IMR-90 (cell line): ENCODE measurements around the gene PHETA1. TPM values are rescaled to one million over a fixed set of nuclear protein-coding genes. Genes with fewer than 3 reads are reported as not detected.

Experiments used
- ATAC-seq: fragments of 200-7000 bp; cut with Tn5 transposase; 2 replicates; pipeline ENCODE4 v1.9.1; 2020; ENCODE audit warnings: low read depth, mild to moderate bottlenecking, moderate library complexity
- BruUV-seq: library from RNA; stranded (reverse); fragments of 400-500 nt; replicated peaks from 2 replicates; lab custom pipeline; 2021; lab: Mats Ljungman, UMichigan
- CTCF ChIA-PET: fragments of 300-600 bp; formaldehyde crosslinking; extraction: SDS; loops from one replicate; lab custom pipeline; 2021; ENCODE audit warnings: antibody characterized with exemption; lab: Yijun Ruan, JAX
- POLR2A ChIA-PET: fragments of 300-600 bp; sonication (Branson Sonifier 250); formaldehyde crosslinking; loops from one replicate; lab custom pipeline; 2022; ENCODE audit warnings: antibody characterized with exemption; ENCODE audit not compliant: unreplicated experiment; lab: Charles Lee
- DNase-seq: peaks from one replicate; pipeline ENCODE4 v3.0.0; 2013
- H2AFZ ChIP-seq: replicated peaks from 2 replicates; pipeline ENCODE3; 2013; ENCODE audit warnings: low read length, mild to moderate bottlenecking; ENCODE audit not compliant: poor library complexity
- H2AK5ac ChIP-seq: 2 replicates; pipeline ENCODE4 v1.6.1; 2013; ENCODE audit warnings: low read depth, low read length, inconsistent platforms
- H2AK9ac ChIP-seq: replicated peaks from 2 replicates; pipeline ENCODE3; 2013; ENCODE audit warnings: mild to moderate bottlenecking, low read depth, low read length, moderate library complexity; ENCODE audit not compliant: poor library complexity
- H2BK120ac ChIP-seq: 2 replicates; pipeline ENCODE4 v1.6.1; 2013; ENCODE audit warnings: low read depth, low read length, inconsistent platforms
- H2BK15ac ChIP-seq: 3 replicates; pipeline ENCODE4 v1.6.1; 2013; ENCODE audit warnings: low read depth, low read length, inconsistent platforms
- H2BK20ac ChIP-seq: 2 replicates; pipeline ENCODE4 v1.6.1; 2013; ENCODE audit warnings: low read depth, mild to moderate bottlenecking, inconsistent platforms, low read length, moderate library complexity
- H2BK5ac ChIP-seq: 2 replicates; pipeline ENCODE4 v1.6.1; 2013; ENCODE audit warnings: mild to moderate bottlenecking, low read depth, low read length, inconsistent platforms; ENCODE audit not compliant: poor library complexity, severe bottlenecking
- H3K14ac ChIP-seq: replicated peaks from 2 replicates; pipeline ENCODE4 v1.6.1; 2013; ENCODE audit warnings: low read depth, low read length, inconsistent platforms
- H3K18ac ChIP-seq: 2 replicates; pipeline ENCODE4 v1.6.1; 2013; ENCODE audit warnings: low read depth, low read length, control low read depth
- H3K23ac ChIP-seq: 2 replicates; pipeline ENCODE4 v1.6.1; 2013; ENCODE audit warnings: low read depth, low read length, inconsistent platforms
- H3K27ac ChIP-seq: 2 replicates; pipeline ENCODE4 v1.5.1; 2013; ENCODE audit warnings: mild to moderate bottlenecking, control low read depth, low read length; ENCODE audit not compliant: insufficient read depth
- H3K27me3 ChIP-seq: 2 replicates; pipeline ENCODE4 v1.6.1; 2013; ENCODE audit warnings: low read length; ENCODE audit not compliant: control insufficient read depth, insufficient read depth
- H3K36me3 ChIP-seq: 2 replicates; pipeline ENCODE4 v1.6.1; 2013; ENCODE audit warnings: low read length, mixed read lengths; ENCODE audit not compliant: control insufficient read depth, insufficient read depth
- H3K4ac ChIP-seq: 2 replicates; pipeline ENCODE4 v1.6.1; 2013; ENCODE audit warnings: low read depth, low read length, inconsistent platforms
- H3K4me1 ChIP-seq: 2 replicates; pipeline ENCODE4 v1.6.1; 2013; ENCODE audit warnings: low read length, mixed read lengths; ENCODE audit not compliant: control insufficient read depth, insufficient read depth
- H3K4me2 ChIP-seq: 2 replicates; pipeline ENCODE4 v1.6.1; 2013; ENCODE audit warnings: low read depth, mild to moderate bottlenecking, control low read depth, low read length, moderate library complexity
- H3K4me3 ChIP-seq: 2 replicates; pipeline ENCODE4 v1.5.1; 2013; ENCODE audit warnings: low read depth, mild to moderate bottlenecking, control low read depth, low read length, moderate library complexity; ENCODE audit not compliant: insufficient read depth
- H3K56ac ChIP-seq: 2 replicates; pipeline ENCODE4 v1.6.1; 2013; ENCODE audit warnings: low read length, inconsistent platforms; ENCODE audit not compliant: insufficient read depth; ENCODE audit errors: extremely low read depth
- H3K79me1 ChIP-seq, 2 experiments: 2 replicates each; pipeline ENCODE4 v1.6.1; 2013; ENCODE audit warnings: low read length in 2 of 2, inconsistent platforms in 1 of 2, low read depth in 1 of 2
- H3K9ac ChIP-seq: 2 replicates; pipeline ENCODE4 v1.6.1; 2013; ENCODE audit warnings: low read depth, low read length, control low read depth
- H3K9me1 ChIP-seq: 2 replicates; pipeline ENCODE4 v1.6.1; 2013; ENCODE audit warnings: low read length, inconsistent platforms; ENCODE audit not compliant: insufficient read depth
- H3K9me3 ChIP-seq: 2 replicates; pipeline ENCODE4 v1.6.1; 2013; ENCODE audit warnings: low read length; ENCODE audit not compliant: control insufficient read depth, insufficient read depth
- H4K20me1 ChIP-seq: 2 replicates; pipeline ENCODE4 v1.6.1; 2013; ENCODE audit warnings: low read length, inconsistent platforms; ENCODE audit not compliant: insufficient read depth
- H4K5ac ChIP-seq: 2 replicates; pipeline ENCODE4 v1.6.1; 2013; ENCODE audit warnings: mild to moderate bottlenecking, low read depth, low read length, control low read depth
- H4K8ac ChIP-seq, 2 experiments: 2 replicates each; pipeline ENCODE4 v1.6.1; 2013; ENCODE audit warnings: low read depth in 2 of 2, low read length in 2 of 2, control low read depth in 1 of 2, inconsistent platforms in 1 of 2
- H4K91ac ChIP-seq: 2 replicates; pipeline ENCODE4 v1.6.1; 2013; ENCODE audit warnings: low read depth, low read length, inconsistent platforms; ENCODE audit not compliant: insufficient read depth
- BHLHE40 ChIP-seq: fragments of 150-350 bp; IDR thresholded peaks from 2 replicates; pipeline ENCODE4 v1.6.1; 2016; ENCODE audit warnings: mild to moderate bottlenecking, low read depth, low read length
- CEBPB ChIP-seq: IDR thresholded peaks from 2 replicates; pipeline ENCODE4 v1.6.1; 2012; ENCODE audit warnings: low read depth, low read length, improper control_type of control experiment
- CHD1 ChIP-seq: IDR thresholded peaks from 2 replicates; pipeline ENCODE4 v1.6.1; 2012; ENCODE audit warnings: low read depth, low read length, improper control_type of control experiment
- FOS ChIP-seq: fragments of 150-350 bp; IDR thresholded peaks from 2 replicates; pipeline ENCODE4 v1.6.1; 2016; ENCODE audit warnings: low read depth, low read length
- MAFK ChIP-seq: IDR thresholded peaks from 2 replicates; pipeline ENCODE4 v1.6.1; 2012; ENCODE audit warnings: low read depth, low read length, improper control_type of control experiment
- MAZ ChIP-seq: IDR thresholded peaks from 2 replicates; pipeline ENCODE4 v1.6.1; 2012; ENCODE audit warnings: low read depth, mild to moderate bottlenecking, low read length, improper control_type of control experiment, moderate library complexity, borderline replicate concordance
- MXI1 ChIP-seq: IDR thresholded peaks from 2 replicates; pipeline ENCODE4 v1.6.1; 2012; ENCODE audit warnings: low read depth, mild to moderate bottlenecking, low read length, moderate library complexity, borderline replicate concordance
- NFE2L2 ChIP-seq: fragments of 150-350 bp; IDR thresholded peaks from 2 replicates; pipeline ENCODE4 v1.6.1; 2016; ENCODE audit warnings: low read depth, mild to moderate bottlenecking, low read length
- POLR2A ChIP-seq: IDR thresholded peaks from 2 replicates; pipeline ENCODE4 v1.6.1; 2012; ENCODE audit warnings: mild to moderate bottlenecking, low read depth, low read length
- RAD21 ChIP-seq: IDR thresholded peaks from 2 replicates; pipeline ENCODE4 v1.6.1; 2012; ENCODE audit warnings: low read length, improper control_type of control experiment
- RCOR1 ChIP-seq: IDR thresholded peaks from 2 replicates; pipeline ENCODE4 v1.6.1; 2012; ENCODE audit warnings: mild to moderate bottlenecking, low read length, improper control_type of control experiment; ENCODE audit not compliant: insufficient replicate concordance
- RFX5 ChIP-seq: IDR thresholded peaks from 2 replicates; pipeline ENCODE4 v1.8.0; 2012; ENCODE audit warnings: low read depth, mild to moderate bottlenecking, low read length, moderate library complexity
- SMC3 ChIP-seq: fragments of 150-350 bp; IDR thresholded peaks from 2 replicates; pipeline ENCODE4 v1.6.1; 2016; ENCODE audit warnings: low read depth, mild to moderate bottlenecking, antibody characterized with exemption, low read length, moderate library complexity
- WGBS, 2 experiments: methylation state at CpG; one replicate each; pipeline versions ENCODE4 v1.1.5 to v1.1.7; 2013; ENCODE audit warnings: missing lambda C conversion rate in 2 of 2; ENCODE audit not compliant: insufficient read length in 1 of 2; ENCODE audit errors: extremely low coverage in 2 of 2; 5-methylcytosine and 5-hydroxymethylcytosine counted together
- dilution Hi-C: fragments of 300-500 bp; cut with HindIII; formaldehyde crosslinking; loops from one replicate; pipeline ENCODE4 v1.14.3; 2018; ENCODE audit warnings: low sequenced_read_pairs; ENCODE audit not compliant: unreplicated experiment
- in situ Hi-C: fragments of 300-500 bp; cut with MboI; formaldehyde crosslinking; loops from 3 replicates; pipeline ENCODE4 v1.14.3; 2019; ENCODE audit warnings: low sequenced_read_pairs, inconsistent platforms, mixed read lengths
- intact Hi-C: fragments of 100-400 bp; cut with micrococcal nuclease; formaldehyde crosslinking; loops from 2 replicates; pipeline ENCODE4 v1.10.0; 2022
- polyA plus RNA-seq, 3 experiments: library from polyadenylated mRNA; depleted of rRNA; stranded (reverse); fragments of >200 nt; gene quantifications; 2 replicates each; pipeline ENCODE4 v1.2.3, GENCODE V29; 2012; ENCODE audit warnings: low replicate concordance in 1 of 3
- total RNA-seq: library from RNA; depleted of rRNA; stranded (reverse); fragments of >200 nt; gene quantifications from 2 replicates; pipeline ENCODE4 v1.2.3, GENCODE V29; 2012
- TF ChIP-seq, protein P1 (sequence below): fragments of 150-350 bp; IDR thresholded peaks from 2 replicates; pipeline ENCODE4 v1.6.1; 2017; ENCODE audit warnings: mild to moderate bottlenecking, antibody characterized with exemption, low read length, low read depth
- TF ChIP-seq, protein P2 (sequence below): conservative IDR thresholded peaks from 2 replicates; pipeline ENCODE4 v1.5.1; 2012; ENCODE audit warnings: mild to moderate bottlenecking, low read depth, low read length, improper control_type of control experiment
- TF ChIP-seq, protein P3 (sequence below): fragments of 150-350 bp; IDR thresholded peaks from 2 replicates; pipeline ENCODE4 v1.6.1; 2016; ENCODE audit warnings: low read depth, mild to moderate bottlenecking, low read length, moderate library complexity, borderline replicate concordance

PHETA1 gene
- total and polyA plus RNA-seq, 2 of the 4 experiments (the other 2 are of a cell fraction): 3.2 to 6.6 TPM

DNA sequence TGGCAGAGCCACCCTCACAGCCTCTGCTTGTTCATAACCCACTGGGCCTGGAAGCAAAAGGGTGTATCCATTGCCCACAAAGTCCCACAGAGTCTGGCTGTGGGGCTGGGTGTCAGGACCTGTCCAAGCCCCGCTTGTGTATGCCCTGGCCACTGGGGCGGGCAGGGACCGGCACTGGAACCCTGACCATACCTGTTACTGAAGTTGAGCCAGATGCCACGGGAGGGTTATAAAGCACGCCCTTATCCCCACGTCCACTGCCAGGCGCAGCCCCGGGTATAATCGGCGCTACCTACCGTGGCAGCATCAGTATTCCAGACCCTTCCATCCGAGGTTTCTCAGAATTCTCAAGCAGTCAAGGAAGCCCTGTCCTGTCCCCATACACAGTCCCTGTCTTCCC lies 40.8 kb downstream of the PHETA1 start:
- no peak overlapping the region for H3K4me2 ChIP-seq
- no peak overlapping the region for H3K18ac ChIP-seq
- H2AK5ac ChIP-seq: no peak overlapping the region
- H2BK15ac ChIP-seq: no peak overlapping the region
- no peaks in the 10 kb centered on the region for H3K36me3 ChIP-seq
- H3K4me1 ChIP-seq: no peaks in the 10 kb centered on the region
- peak overlapping the region; percentile 24 for H2AK9ac ChIP-seq
- no peaks in the 10 kb centered on the region for H3K9me3 ChIP-seq
- no peaks in the 10 kb centered on the region for H4K20me1 ChIP-seq
- no peak overlapping the region for H4K91ac ChIP-seq
- no peak overlapping the region for H2BK120ac ChIP-seq
- BruUV-seq: no TSS peak
- no CpG with 5 or more reads among the region's 12 CpGs for WGBS, 2 experiments
- no peak overlapping the region for H3K23ac ChIP-seq
- dilution Hi-C loops: no loop called here
- in situ Hi-C loops: no loop called here
- no peak overlapping the region for H2BK5ac ChIP-seq
- no peak overlapping the region for H3K4ac ChIP-seq
- ATAC-seq (no peak), DNase-seq (no peak)
- intact Hi-C loops: no loop called here
- H2BK20ac ChIP-seq: no peak overlapping the region
- H3K27me3 ChIP-seq: peaks cover 10% of the 10 kb centered on the region
- CTCF ChIA-PET: no interaction called here
- H3K79me1 ChIP-seq: no peaks in the 10 kb centered on the region
- H3K56ac ChIP-seq: no peak overlapping the region
- H2AFZ ChIP-seq: peak overlapping the region; percentile 11
- H3K4me3 ChIP-seq: no peak overlapping the region
- TF ChIP-seq POLR2A (no peak), CEBPB (no peak), MAZ (no peak), NFE2L2 (no peak), MAFK (no peak), MXI1 (no peak), SMC3 (no peak), RCOR1 (no peak), RFX5 (no peak), FOS (no peak), BHLHE40 (no peak), RAD21 (no peak), CHD1 (no peak)
- TF ChIP-seq, protein P1, sequence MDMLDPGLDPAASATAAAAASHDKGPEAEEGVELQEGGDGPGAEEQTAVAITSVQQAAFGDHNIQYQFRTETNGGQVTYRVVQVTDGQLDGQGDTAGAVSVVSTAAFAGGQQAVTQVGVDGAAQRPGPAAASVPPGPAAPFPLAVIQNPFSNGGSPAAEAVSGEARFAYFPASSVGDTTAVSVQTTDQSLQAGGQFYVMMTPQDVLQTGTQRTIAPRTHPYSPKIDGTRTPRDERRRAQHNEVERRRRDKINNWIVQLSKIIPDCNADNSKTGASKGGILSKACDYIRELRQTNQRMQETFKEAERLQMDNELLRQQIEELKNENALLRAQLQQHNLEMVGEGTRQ: no peak
- TF ChIP-seq, protein P2, sequence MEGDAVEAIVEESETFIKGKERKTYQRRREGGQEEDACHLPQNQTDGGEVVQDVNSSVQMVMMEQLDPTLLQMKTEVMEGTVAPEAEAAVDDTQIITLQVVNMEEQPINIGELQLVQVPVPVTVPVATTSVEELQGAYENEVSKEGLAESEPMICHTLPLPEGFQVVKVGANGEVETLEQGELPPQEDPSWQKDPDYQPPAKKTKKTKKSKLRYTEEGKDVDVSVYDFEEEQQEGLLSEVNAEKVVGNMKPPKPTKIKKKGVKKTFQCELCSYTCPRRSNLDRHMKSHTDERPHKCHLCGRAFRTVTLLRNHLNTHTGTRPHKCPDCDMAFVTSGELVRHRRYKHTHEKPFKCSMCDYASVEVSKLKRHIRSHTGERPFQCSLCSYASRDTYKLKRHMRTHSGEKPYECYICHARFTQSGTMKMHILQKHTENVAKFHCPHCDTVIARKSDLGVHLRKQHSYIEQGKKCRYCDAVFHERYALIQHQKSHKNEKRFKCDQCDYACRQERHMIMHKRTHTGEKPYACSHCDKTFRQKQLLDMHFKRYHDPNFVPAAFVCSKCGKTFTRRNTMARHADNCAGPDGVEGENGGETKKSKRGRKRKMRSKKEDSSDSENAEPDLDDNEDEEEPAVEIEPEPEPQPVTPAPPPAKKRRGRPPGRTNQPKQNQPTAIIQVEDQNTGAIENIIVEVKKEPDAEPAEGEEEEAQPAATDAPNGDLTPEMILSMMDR: no peak
- TF ChIP-seq, protein P3, sequence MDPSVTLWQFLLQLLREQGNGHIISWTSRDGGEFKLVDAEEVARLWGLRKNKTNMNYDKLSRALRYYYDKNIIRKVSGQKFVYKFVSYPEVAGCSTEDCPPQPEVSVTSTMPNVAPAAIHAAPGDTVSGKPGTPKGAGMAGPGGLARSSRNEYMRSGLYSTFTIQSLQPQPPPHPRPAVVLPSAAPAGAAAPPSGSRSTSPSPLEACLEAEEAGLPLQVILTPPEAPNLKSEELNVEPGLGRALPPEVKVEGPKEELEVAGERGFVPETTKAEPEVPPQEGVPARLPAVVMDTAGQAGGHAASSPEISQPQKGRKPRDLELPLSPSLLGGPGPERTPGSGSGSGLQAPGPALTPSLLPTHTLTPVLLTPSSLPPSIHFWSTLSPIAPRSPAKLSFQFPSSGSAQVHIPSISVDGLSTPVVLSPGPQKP: no peak
- no peak overlapping the region for H3K9ac ChIP-seq
- no peak overlapping the region for H3K27ac ChIP-seq
- H4K5ac ChIP-seq: no peak overlapping the region
- H3K14ac ChIP-seq: no peak overlapping the region
- no peak overlapping the region for H4K8ac ChIP-seq
- no peaks in the 10 kb centered on the region for H3K9me1 ChIP-seq
- POLR2A ChIA-PET: no interaction called here
